Measurements from ENCODE around the gene KCNMA1. TPM values are rescaled to one million over a fixed set of nuclear protein-coding genes. Genes with fewer than 3 reads are reported as not detected.
"Not testable (repeated sequence)": the region's sequence is repeated elsewhere in the genome, so short reads cannot be mapped to it uniquely, and the experiment has no call there.

Gene KCNMA1
- polyA plus RNA-seq (2013, experiment 1 of 2) = 17.8 TPM
- polyA plus RNA-seq (2013, experiment 2 of 2) = 18.8 TPM

- Histone ChIP-seq H3K4me1 (ENCODE audit: control insufficient read depth, insufficient read depth, low read length, poor library complexity, severe bottlenecking) (peaks cover 17% of the 10 kb centered on the region), H3K9me3 (ENCODE audit: control insufficient read depth, low read length) (no peaks in the 10 kb centered on the region), H3K36me3 (ENCODE audit: control insufficient read depth, insufficient read depth, low read length) (peaks cover under 1% of the 10 kb centered on the region), H3K4me3 (ENCODE audit: extremely low read depth, insufficient read depth, low read length, poor library complexity, severe bottlenecking) (peak within 1 kb of the TSS; percentile 63), H3K27ac (ENCODE audit: low read depth, low read length, severe bottlenecking) (no peak within 1 kb of the TSS)
- WGBS, 2 experiments (ENCODE audit: insufficient coverage in 2 of 2) = 0 to 1% methylated on average over 48 to 66 of the region's 121 CpGs
These were observed at the start of gene KCNMA1 for GRCh38 chr10:77637532-77638320. KCNMA1 (minus strand) TSS chr10:77637808.

- Histone ChIP-seq H3K4me1 (ENCODE audit: control insufficient read depth, insufficient read depth, low read length, poor library complexity, severe bottlenecking) (no peaks in the 10 kb centered on the region), H3K4me3 (ENCODE audit: extremely low read depth, insufficient read depth, low read length, poor library complexity, severe bottlenecking) (no peak overlapping the region), H3K27ac (ENCODE audit: low read depth, low read length, severe bottlenecking) (no peak overlapping the region), H3K36me3 (ENCODE audit: control insufficient read depth, insufficient read depth, low read length) (no peaks in the 10 kb centered on the region), H3K9me3 (ENCODE audit: control insufficient read depth, low read length) (no peaks in the 10 kb centered on the region)
- WGBS, 2 experiments (ENCODE audit: insufficient coverage in 2 of 2) = 80 to 83% methylated on average over 6 to 9 of the region's 11 CpGs
These were observed 49.2 kb upstream of the KCNMA1 start for GRCh38 chr10:77686650-77687417.

GRCh38 chr10:77686096-77686495, 48.5 kb upstream of the KCNMA1 start:
- no peak overlapping the region for H3K4me3 ChIP-seq (ENCODE audit: extremely low read depth, insufficient read depth, low read length, poor library complexity, severe bottlenecking)
- H3K4me1 ChIP-seq (ENCODE audit: control insufficient read depth, insufficient read depth, low read length, poor library complexity, severe bottlenecking) = no peaks in the 10 kb centered on the region
- no peaks in the 10 kb centered on the region for H3K36me3 ChIP-seq (ENCODE audit: control insufficient read depth, insufficient read depth, low read length)
- 52 to 77% methylated on average over 2 of the region's 3 CpGs for WGBS, 2 experiments (ENCODE audit: insufficient coverage in 2 of 2)
- H3K27ac ChIP-seq (ENCODE audit: low read depth, low read length, severe bottlenecking) = no peak overlapping the region
- H3K9me3 ChIP-seq (ENCODE audit: control insufficient read depth, low read length) = no peaks in the 10 kb centered on the region

DNA sequence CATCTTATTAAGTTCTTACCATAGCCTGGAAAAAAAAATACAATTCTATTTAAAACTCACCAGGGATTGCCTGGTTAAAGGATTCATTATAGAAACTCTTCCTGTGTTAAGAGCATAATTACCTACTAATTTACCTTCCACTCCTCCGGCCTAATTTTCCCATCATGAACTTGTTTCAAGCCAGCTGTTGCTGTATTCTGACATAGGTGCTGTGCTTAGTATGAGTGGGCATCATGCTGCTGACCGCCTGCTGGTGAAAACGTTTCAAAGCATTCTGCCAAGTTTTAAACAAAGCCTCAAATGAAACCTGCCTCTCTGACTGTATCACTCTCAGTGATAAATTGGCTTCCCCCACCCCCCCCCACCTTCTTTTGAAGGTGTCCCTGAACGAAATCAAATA, 47.8 kb upstream of the KCNMA1 start:
- Histone ChIP-seq H3K9me3 (ENCODE audit: control insufficient read depth, low read length) (no peaks in the 10 kb centered on the region), H3K4me1 (ENCODE audit: control insufficient read depth, insufficient read depth, low read length, poor library complexity, severe bottlenecking) (no peaks in the 10 kb centered on the region), H3K36me3 (ENCODE audit: control insufficient read depth, insufficient read depth, low read length) (no peaks in the 10 kb centered on the region), H3K4me3 (ENCODE audit: extremely low read depth, insufficient read depth, low read length, poor library complexity, severe bottlenecking) (no peak overlapping the region), H3K27ac (ENCODE audit: low read depth, low read length, severe bottlenecking) (no peak overlapping the region)
- WGBS, 2 experiments (ENCODE audit: insufficient coverage in 2 of 2) = 100% methylated on average over 1 of the region's 4 CpGs; no CpG with 5 or more reads in 1 of the 2 experiments

- H3K4me1 ChIP-seq (ENCODE audit: control insufficient read depth, insufficient read depth, low read length, poor library complexity, severe bottlenecking); H3K36me3 ChIP-seq (ENCODE audit: control insufficient read depth, insufficient read depth, low read length); H3K27ac ChIP-seq (ENCODE audit: low read depth, low read length, severe bottlenecking); H3K4me3 ChIP-seq (ENCODE audit: extremely low read depth, insufficient read depth, low read length, poor library complexity, severe bottlenecking); H3K9me3 ChIP-seq (ENCODE audit: control insufficient read depth, low read length): not testable (repeated sequence)
- 96 to 97% methylated on average over 4 to 6 of the region's 8 CpGs for WGBS, 2 experiments (ENCODE audit: insufficient coverage in 2 of 2)
These were observed 45.5 kb upstream of the KCNMA1 start for GRCh38 chr10:77683088-77683432.

- Histone ChIP-seq H3K4me1 (ENCODE audit: control insufficient read depth, insufficient read depth, low read length, poor library complexity, severe bottlenecking) (peaks cover 4% of the 10 kb centered on the region), H3K27ac (ENCODE audit: low read depth, low read length, severe bottlenecking) (no peak overlapping the region), H3K4me3 (ENCODE audit: extremely low read depth, insufficient read depth, low read length, poor library complexity, severe bottlenecking) (no peak overlapping the region), H3K9me3 (ENCODE audit: control insufficient read depth, low read length) (no peaks in the 10 kb centered on the region), H3K36me3 (ENCODE audit: control insufficient read depth, insufficient read depth, low read length) (no peaks in the 10 kb centered on the region)
- 93 to 94% methylated on average over 5 of the region's 5 CpGs for WGBS, 2 experiments (ENCODE audit: insufficient coverage in 2 of 2)
These were observed 44.9 kb upstream of the KCNMA1 start for GRCh38 chr10:77682393-77683087.

DNA sequence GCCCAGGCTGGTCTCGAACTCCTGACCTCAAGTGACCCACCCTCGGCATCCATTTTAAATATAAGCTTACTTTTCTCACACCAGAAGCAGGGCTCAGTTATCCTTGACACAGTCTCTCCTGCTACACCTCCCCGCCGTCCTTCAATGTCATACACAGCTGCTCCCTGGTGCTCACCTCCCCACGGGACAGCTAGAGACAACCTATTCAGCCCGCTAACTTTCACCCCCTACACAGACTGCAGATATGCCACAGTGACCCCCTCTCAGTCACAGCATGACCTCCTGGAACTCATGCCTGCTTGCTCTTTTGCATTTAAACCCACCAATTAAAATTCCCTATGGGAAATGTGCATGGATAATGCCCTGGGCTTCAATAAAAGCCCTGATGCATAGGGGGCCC, 44.2 kb upstream of the KCNMA1 start:
- no peaks in the 10 kb centered on the region for H3K36me3 ChIP-seq (ENCODE audit: control insufficient read depth, insufficient read depth, low read length)
- peaks cover 4% of the 10 kb centered on the region for H3K4me1 ChIP-seq (ENCODE audit: control insufficient read depth, insufficient read depth, low read length, poor library complexity, severe bottlenecking)
- no peak overlapping the region for H3K4me3 ChIP-seq (ENCODE audit: extremely low read depth, insufficient read depth, low read length, poor library complexity, severe bottlenecking)
- H3K9me3 ChIP-seq (ENCODE audit: control insufficient read depth, low read length) = no peaks in the 10 kb centered on the region
- H3K27ac ChIP-seq (ENCODE audit: low read depth, low read length, severe bottlenecking) = no peak overlapping the region
- WGBS, 2 experiments (ENCODE audit: insufficient coverage in 2 of 2) = 67 to 83% methylated on average over 6 of the region's 6 CpGs

DNA sequence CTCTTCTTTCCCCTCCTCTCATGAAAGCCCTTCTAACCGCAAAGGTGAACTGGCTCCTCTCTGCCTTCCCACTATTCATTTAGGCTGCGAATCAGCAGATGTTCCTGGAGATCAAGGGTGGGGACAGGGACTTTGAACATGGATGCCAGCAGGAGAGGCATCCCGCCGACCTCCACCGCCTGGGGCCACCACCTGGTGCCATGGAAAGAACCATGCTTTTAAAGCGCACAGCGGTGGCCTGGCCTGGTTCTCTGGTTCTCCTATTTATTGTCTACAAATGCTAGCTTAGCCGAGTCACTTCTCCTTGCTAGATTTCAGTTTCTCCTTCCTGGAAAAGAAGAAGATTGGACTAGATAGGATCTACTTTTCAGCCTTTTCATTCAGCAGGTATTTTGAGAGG, 43.2 kb upstream of the KCNMA1 start:
- no peaks in the 10 kb centered on the region for H3K9me3 ChIP-seq (ENCODE audit: control insufficient read depth, low read length)
- H3K27ac ChIP-seq (ENCODE audit: low read depth, low read length, severe bottlenecking) = no peak overlapping the region
- 92 to 95% methylated on average over 6 to 8 of the region's 8 CpGs for WGBS, 2 experiments (ENCODE audit: insufficient coverage in 2 of 2)
- peaks cover 4% of the 10 kb centered on the region for H3K4me1 ChIP-seq (ENCODE audit: control insufficient read depth, insufficient read depth, low read length, poor library complexity, severe bottlenecking)
- no peak overlapping the region for H3K4me3 ChIP-seq (ENCODE audit: extremely low read depth, insufficient read depth, low read length, poor library complexity, severe bottlenecking)
- H3K36me3 ChIP-seq (ENCODE audit: control insufficient read depth, insufficient read depth, low read length) = no peaks in the 10 kb centered on the region

DNA sequence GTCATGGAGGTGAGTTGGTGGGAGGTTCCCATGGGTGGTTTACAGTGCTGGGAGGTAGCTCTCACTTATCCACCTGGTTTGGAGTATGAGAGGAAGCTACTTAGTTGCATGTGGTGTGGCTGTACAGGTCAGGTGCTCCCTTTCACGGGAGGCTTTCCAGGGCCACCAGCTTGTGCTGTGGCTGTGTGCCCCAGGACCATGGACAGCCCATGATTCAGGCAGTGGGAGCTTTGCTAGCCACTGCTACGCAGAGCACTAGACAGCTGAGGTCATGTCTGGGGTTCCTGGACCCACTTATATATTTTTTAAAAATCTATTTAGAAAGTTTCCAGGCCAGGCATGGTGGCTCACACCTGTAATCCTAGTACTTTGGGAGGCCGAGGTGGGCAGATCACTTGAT, 42.5 kb upstream of the KCNMA1 start:
- no peak overlapping the region for H3K4me3 ChIP-seq (ENCODE audit: extremely low read depth, insufficient read depth, low read length, poor library complexity, severe bottlenecking)
- 88 to 100% methylated on average over 1 to 2 of the region's 3 CpGs for WGBS, 2 experiments (ENCODE audit: insufficient coverage in 2 of 2)
- no peaks in the 10 kb centered on the region for H3K36me3 ChIP-seq (ENCODE audit: control insufficient read depth, insufficient read depth, low read length)
- H3K27ac ChIP-seq (ENCODE audit: low read depth, low read length, severe bottlenecking) = no peak overlapping the region
- H3K9me3 ChIP-seq (ENCODE audit: control insufficient read depth, low read length) = no peaks in the 10 kb centered on the region
- H3K4me1 ChIP-seq (ENCODE audit: control insufficient read depth, insufficient read depth, low read length, poor library complexity, severe bottlenecking) = peaks cover 4% of the 10 kb centered on the region

DNA sequence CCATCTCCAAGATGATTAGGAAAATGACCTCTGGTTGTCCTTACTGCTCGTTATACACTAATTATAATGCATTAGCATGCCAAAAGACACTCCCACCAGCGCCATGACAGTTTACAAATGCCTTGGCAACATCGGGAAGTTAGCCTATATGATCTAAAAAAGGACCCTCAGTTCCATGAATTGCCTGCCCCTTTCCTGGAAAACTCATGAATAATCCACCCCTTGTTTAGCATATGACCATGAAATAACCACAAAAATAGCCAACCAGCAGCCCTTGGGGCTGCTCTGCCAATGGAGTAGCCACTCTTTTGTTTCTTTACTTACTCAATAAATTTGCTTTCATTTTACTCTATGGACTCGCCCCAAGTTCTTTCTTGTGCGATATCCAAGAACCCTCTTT, 41.6 kb upstream of the KCNMA1 start:
- WGBS, 2 experiments (ENCODE audit: insufficient coverage in 2 of 2) = 72 to 90% methylated on average over 5 of the region's 5 CpGs
- Histone ChIP-seq H3K4me1 (ENCODE audit: control insufficient read depth, insufficient read depth, low read length, poor library complexity, severe bottlenecking) (peaks cover 4% of the 10 kb centered on the region), H3K4me3 (ENCODE audit: extremely low read depth, insufficient read depth, low read length, poor library complexity, severe bottlenecking) (no peak overlapping the region), H3K9me3 (ENCODE audit: control insufficient read depth, low read length) (no peaks in the 10 kb centered on the region), H3K27ac (ENCODE audit: low read depth, low read length, severe bottlenecking) (no peak overlapping the region), H3K36me3 (ENCODE audit: control insufficient read depth, insufficient read depth, low read length) (no peaks in the 10 kb centered on the region)

Data from mesodermal cell (in vitro differentiated cells).